Stimulated activated CD4-positive, alpha-beta T cell treated with anti-CD3 and anti-CD28 coated beads, TNF-alpha, amount 100 ng/mL, for 24 hours (primary cell): ENCODE results near the gene BZW2.
A peak's percentile ranks its signal among the peaks of the same experiment; 100 is the strongest.

Experiments
- DNase-seq, 3 experiments: peaks; one replicate each; pipeline ENCODE4 v3.0.0-alpha.2; 2020; ENCODE audit warnings: low read depth in 3 of 3

Gene BZW2

DNA sequence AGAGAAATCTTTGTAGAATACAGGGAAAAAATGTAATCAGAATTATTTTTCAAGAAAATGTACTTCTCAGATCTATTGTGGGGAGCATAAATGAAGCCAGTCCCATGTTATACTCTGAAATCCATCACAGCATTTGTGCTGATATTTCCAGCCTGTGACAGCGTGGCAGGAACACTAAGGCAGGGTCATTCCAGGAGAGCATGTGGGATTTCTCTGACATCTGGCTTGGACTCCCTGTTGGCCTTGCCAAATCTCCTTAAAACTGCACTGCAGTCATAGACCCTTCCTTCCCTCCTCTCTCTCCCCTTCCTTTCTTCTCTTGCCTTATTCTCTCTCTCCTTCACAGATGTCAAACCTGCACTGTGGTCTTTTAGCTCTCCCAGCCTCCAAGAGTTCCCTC is 101.1 kb downstream of the BZW2 start:
- no peak for DNase-seq

DNA sequence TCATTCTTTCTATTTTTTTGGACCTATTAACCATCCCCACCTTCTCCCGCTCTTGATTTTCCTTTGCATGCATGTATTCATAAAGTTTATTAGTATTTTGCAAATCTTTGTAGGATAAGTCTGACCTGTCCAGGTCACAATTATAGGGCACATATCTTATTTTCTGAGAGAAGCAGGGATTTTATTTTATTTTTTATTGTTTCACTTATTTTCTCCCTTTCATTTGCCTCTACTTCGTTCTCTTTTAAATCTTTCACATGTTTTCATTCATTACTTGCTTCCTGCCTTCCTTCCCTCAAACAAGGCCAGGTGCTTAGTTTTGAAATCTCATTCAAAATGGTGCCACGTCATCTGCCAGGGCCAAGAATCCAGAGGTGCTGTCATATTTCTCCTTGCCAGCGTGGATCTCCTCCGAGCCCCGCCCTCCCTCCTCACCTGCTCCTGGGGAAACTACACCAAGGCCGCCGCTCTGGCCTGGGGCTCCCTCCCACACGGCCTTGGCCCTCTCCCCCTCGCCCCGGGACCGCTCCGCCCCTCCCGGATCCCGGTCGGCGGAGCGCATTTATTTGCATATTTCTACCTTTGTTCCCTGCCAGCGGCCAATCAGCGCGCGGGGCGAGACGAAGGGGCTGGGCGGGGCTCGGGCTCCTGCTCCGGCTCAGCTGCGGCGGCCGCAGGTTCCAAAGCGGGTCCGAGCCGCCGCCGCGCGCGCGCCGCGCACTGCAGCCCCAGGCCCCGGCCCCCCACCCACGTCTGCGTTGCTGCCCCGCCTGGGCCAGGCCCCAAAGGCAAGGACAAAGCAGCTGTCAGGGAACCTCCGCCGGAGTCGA is 107.3 kb downstream of the BZW2 start, which contains the start of gene TSPAN13:
TSPAN13 (plus strand) TSS at position 654 of the 830 bp plus-strand sequence. CDS start 213 bp downstream, outside the sequence.
- peak; percentile 4 to 66 (median 28) for DNase-seq

DNA sequence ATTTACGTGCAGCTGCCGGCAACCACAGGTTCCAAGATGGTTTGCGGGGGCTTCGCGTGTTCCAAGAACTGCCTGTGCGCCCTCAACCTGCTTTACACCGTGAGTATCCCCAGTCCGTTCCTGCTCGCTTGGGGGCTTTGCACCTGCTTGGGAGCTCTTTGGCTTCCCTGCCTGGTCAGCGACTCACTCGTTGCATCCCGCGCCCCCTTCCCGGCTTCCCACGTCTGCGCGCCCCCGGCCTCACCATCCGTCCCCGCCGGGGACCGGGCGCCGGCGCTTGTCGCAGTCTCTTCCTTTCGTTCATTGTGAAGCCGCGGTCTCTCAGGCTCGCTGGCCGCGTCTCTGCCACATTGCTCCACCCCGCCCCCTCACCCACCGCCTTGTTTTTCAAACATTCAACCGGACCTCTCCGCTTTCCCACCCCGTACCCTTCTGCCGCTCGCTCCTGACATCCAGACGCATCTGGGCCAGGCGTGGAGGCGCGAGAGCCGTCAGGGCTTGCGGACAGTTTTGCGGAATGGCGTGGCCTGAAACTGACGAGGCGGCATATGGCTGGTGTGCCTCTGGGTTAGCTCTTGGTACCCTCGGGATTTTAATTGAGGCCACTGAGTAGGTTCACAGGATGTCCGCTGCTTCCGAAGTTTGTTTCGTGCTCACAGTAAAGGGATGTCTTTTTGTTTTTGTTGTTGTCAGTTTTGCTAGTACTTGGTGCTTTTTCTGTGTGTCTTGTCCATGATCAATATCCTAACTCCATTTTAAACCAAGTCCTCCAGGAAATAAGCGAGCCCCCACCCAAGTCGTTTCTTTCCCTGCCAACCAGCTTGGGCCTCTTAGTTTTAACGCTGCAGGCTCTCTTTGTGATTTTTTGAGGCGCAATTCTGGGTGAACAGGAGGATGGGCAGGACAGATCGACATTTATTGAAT is 108.2 kb downstream of the BZW2 start:
- DNase-seq: peak in 1 of 3 experiments; percentile 8

DNA sequence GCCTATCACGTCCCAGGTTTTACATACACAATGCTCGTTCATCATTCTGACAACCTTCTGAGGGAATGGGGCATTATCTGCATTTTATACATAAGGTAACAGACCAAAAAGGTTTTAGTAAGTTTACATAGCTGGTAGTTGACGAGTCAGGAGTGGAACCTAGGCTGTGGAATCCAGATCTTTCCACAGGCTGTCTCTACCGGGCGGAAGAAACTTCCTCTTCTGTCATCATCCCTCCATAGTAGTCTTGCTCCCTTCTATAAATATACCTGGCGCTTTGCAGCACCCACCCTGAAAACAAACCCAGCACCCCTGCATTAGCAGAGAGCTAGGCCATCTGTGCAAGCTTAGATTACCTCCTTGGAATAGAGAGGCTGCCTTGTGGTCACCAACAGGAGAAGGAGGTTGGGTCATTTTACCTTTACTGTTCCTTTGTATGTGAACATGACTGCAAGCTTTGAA is 108.9 kb downstream of the BZW2 start:
- DNase-seq: no peak

DNA sequence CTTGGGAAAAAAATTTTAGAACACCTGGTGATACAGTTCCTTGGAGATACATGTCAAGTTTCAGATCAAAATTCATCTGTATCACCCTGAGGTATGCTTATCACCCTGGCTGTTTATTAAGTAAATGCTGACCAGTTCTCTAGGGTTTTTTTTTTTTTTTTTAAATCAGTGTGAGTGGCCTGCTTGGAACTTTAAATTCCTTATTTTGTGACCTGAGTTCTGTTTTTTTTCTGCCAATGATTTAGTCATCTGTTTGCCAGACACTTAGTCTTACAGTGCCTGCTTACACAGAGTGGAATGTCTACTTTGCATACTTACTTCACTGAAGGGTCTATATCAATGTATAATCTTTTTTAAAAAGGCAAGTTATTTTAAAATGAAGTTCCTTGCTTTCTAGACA is 109.4 kb downstream of the BZW2 start:
- no peak for DNase-seq
